ENCODE results near the gene TAF5L.
"Not testable (repeated sequence)": the region's sequence is repeated elsewhere in the genome, so short reads cannot be mapped to it uniquely, and the experiment has no call there.

TAF5L gene

GRCh38 chr1:229623838-229624237 is 2.1 kb downstream of the TAF5L start:
- Histone ChIP-seq H3K4me1 (ENCODE audit: control insufficient read depth, insufficient read depth, low read length) (peaks cover 14% of the 10 kb centered on the region), H3K9ac (ENCODE audit: low read depth, low read length) (no peak overlapping the region), H3K4me3 (ENCODE audit: low read depth, low read length) (no peak overlapping the region; the same call in 1 of the 2 replicates)

GRCh38 chr1:229623225-229623624 is 2.7 kb downstream of the TAF5L start:
- no peaks in the 10 kb centered on the region for H3K27me3 ChIP-seq (ENCODE audit: control insufficient read depth, insufficient read depth, low read length)
- no peak overlapping the region for H3K27ac ChIP-seq (ENCODE audit: low read depth, low read length)
- H3K4me1 ChIP-seq (ENCODE audit: control insufficient read depth, insufficient read depth, low read length): peaks cover 14% of the 10 kb centered on the region
- no peaks in the 10 kb centered on the region for H3K9me3 ChIP-seq (ENCODE audit: control insufficient read depth, insufficient read depth, low read length)
- 0 out of 2 replicates have a peak, but pooled peaks cover under 1% of the 10 kb centered on the region for H3K36me3 ChIP-seq (ENCODE audit: control insufficient read depth, insufficient read depth, low read length)
- no peak overlapping the region for H3K4me3 ChIP-seq (ENCODE audit: low read depth, low read length)
- no peak overlapping the region for H3K9ac ChIP-seq (ENCODE audit: low read depth, low read length)

More at GRCh38 chr1:229623838-229624237, 2.1 kb downstream of the TAF5L start:
- no peak overlapping the region for H3K27ac ChIP-seq (ENCODE audit: low read depth, low read length)
- H3K36me3 ChIP-seq (ENCODE audit: control insufficient read depth, insufficient read depth, low read length): peaks cover 6% of the 10 kb centered on the region; the same call in 1 of the 2 replicates
- no peaks in the 10 kb centered on the region for H3K27me3 ChIP-seq (ENCODE audit: control insufficient read depth, insufficient read depth, low read length)
- no peaks in the 10 kb centered on the region for H3K9me3 ChIP-seq (ENCODE audit: control insufficient read depth, insufficient read depth, low read length)

- not testable (repeated sequence) for H3K27ac ChIP-seq (ENCODE audit: low read depth, low read length); H3K36me3 ChIP-seq (ENCODE audit: control insufficient read depth, insufficient read depth, low read length); H3K4me3 ChIP-seq (ENCODE audit: low read depth, low read length); H3K27me3 ChIP-seq (ENCODE audit: control insufficient read depth, insufficient read depth, low read length); H3K9ac ChIP-seq (ENCODE audit: low read depth, low read length); H3K9me3 ChIP-seq (ENCODE audit: control insufficient read depth, insufficient read depth, low read length)
- peaks cover 14% of the 10 kb centered on the region for H3K4me1 ChIP-seq (ENCODE audit: control insufficient read depth, insufficient read depth, low read length)
Observed at GRCh38 chr1:229622641-229623120, 3.2 kb downstream of the TAF5L start.

GRCh38 chr1:229621663-229622062 is 4.3 kb downstream of the TAF5L start:
- no peak overlapping the region for H3K9ac ChIP-seq (ENCODE audit: low read depth, low read length)
- H3K4me1 ChIP-seq (ENCODE audit: control insufficient read depth, insufficient read depth, low read length): peaks cover 14% of the 10 kb centered on the region
- no peak overlapping the region for H3K4me3 ChIP-seq (ENCODE audit: low read depth, low read length)
- no peaks in the 10 kb centered on the region for H3K27me3 ChIP-seq (ENCODE audit: control insufficient read depth, insufficient read depth, low read length)
- H3K36me3 ChIP-seq (ENCODE audit: control insufficient read depth, insufficient read depth, low read length): no peaks in the 10 kb centered on the region
- H3K9me3 ChIP-seq (ENCODE audit: control insufficient read depth, insufficient read depth, low read length): no peaks in the 10 kb centered on the region
- H3K27ac ChIP-seq (ENCODE audit: low read depth, low read length): no peak overlapping the region

GRCh38 chr1:229620876-229621275 is 5.0 kb downstream of the TAF5L start:
- Histone ChIP-seq H3K4me3 (ENCODE audit: low read depth, low read length) (no peak overlapping the region), H3K4me1 (ENCODE audit: control insufficient read depth, insufficient read depth, low read length) (peaks cover 14% of the 10 kb centered on the region), H3K27me3 (ENCODE audit: control insufficient read depth, insufficient read depth, low read length) (no peaks in the 10 kb centered on the region), H3K9ac (ENCODE audit: low read depth, low read length) (no peak overlapping the region), H3K36me3 (ENCODE audit: control insufficient read depth, insufficient read depth, low read length) (no peaks in the 10 kb centered on the region), H3K9me3 (ENCODE audit: control insufficient read depth, insufficient read depth, low read length) (no peaks in the 10 kb centered on the region), H3K27ac (ENCODE audit: low read depth, low read length) (no peak overlapping the region)

- no peaks in the 10 kb centered on the region for H3K9me3 ChIP-seq (ENCODE audit: control insufficient read depth, insufficient read depth, low read length)
- H3K9ac ChIP-seq (ENCODE audit: low read depth, low read length): no peak overlapping the region
- no peaks in the 10 kb centered on the region for H3K36me3 ChIP-seq (ENCODE audit: control insufficient read depth, insufficient read depth, low read length)
- H3K27ac ChIP-seq (ENCODE audit: low read depth, low read length): no peak overlapping the region
- no peak overlapping the region for H3K4me3 ChIP-seq (ENCODE audit: low read depth, low read length)
- H3K4me1 ChIP-seq (ENCODE audit: control insufficient read depth, insufficient read depth, low read length): peaks cover 13% of the 10 kb centered on the region
- no peaks in the 10 kb centered on the region for H3K27me3 ChIP-seq (ENCODE audit: control insufficient read depth, insufficient read depth, low read length)
Observed at GRCh38 chr1:229619614-229620013, 6.3 kb downstream of the TAF5L start.

- Histone ChIP-seq H3K36me3 (ENCODE audit: control insufficient read depth, insufficient read depth, low read length) (peaks cover 5% of the 10 kb centered on the region), H3K9ac (ENCODE audit: low read depth, low read length) (no peak overlapping the region), H3K4me3 (ENCODE audit: low read depth, low read length) (no peak overlapping the region), H3K4me1 (ENCODE audit: control insufficient read depth, insufficient read depth, low read length) (peaks cover 7% of the 10 kb centered on the region), H3K27me3 (ENCODE audit: control insufficient read depth, insufficient read depth, low read length) (no peaks in the 10 kb centered on the region), H3K9me3 (ENCODE audit: control insufficient read depth, insufficient read depth, low read length) (no peaks in the 10 kb centered on the region), H3K27ac (ENCODE audit: low read depth, low read length) (no peak overlapping the region)
Observed at GRCh38 chr1:229619002-229619401, 6.9 kb downstream of the TAF5L start.

- Histone ChIP-seq H3K9me3 (ENCODE audit: control insufficient read depth, insufficient read depth, low read length) (no peaks in the 10 kb centered on the region), H3K9ac (ENCODE audit: low read depth, low read length) (no peak overlapping the region), H3K27me3 (ENCODE audit: control insufficient read depth, insufficient read depth, low read length) (no peaks in the 10 kb centered on the region), H3K4me1 (ENCODE audit: control insufficient read depth, insufficient read depth, low read length) (no peaks in the 10 kb centered on the region; the same call in 1 of the 2 replicates), H3K4me3 (ENCODE audit: low read depth, low read length) (no peak overlapping the region), H3K36me3 (ENCODE audit: control insufficient read depth, insufficient read depth, low read length) (peaks cover 12% of the 10 kb centered on the region), H3K27ac (ENCODE audit: low read depth, low read length) (no peak overlapping the region)
Observed at GRCh38 chr1:229617351-229618100, 8.4 kb downstream of the TAF5L start.

- no peaks in the 10 kb centered on the region for H3K27me3 ChIP-seq (ENCODE audit: control insufficient read depth, insufficient read depth, low read length)
- peaks cover 38% of the 10 kb centered on the region for H3K36me3 ChIP-seq (ENCODE audit: control insufficient read depth, insufficient read depth, low read length)
- no peak overlapping the region for H3K27ac ChIP-seq (ENCODE audit: low read depth, low read length)
- no peak overlapping the region for H3K9ac ChIP-seq (ENCODE audit: low read depth, low read length)
- no peaks in the 10 kb centered on the region for H3K9me3 ChIP-seq (ENCODE audit: control insufficient read depth, insufficient read depth, low read length)
- no peaks in the 10 kb centered on the region; the same call in 1 of the 2 replicates for H3K4me1 ChIP-seq (ENCODE audit: control insufficient read depth, insufficient read depth, low read length)
- no peak overlapping the region for H3K4me3 ChIP-seq (ENCODE audit: low read depth, low read length)
Observed at GRCh38 chr1:229614701-229615100, 11.2 kb downstream of the TAF5L start.

GRCh38 chr1:229613938-229614337 is 12.0 kb downstream of the TAF5L start:
- Histone ChIP-seq H3K36me3 (ENCODE audit: control insufficient read depth, insufficient read depth, low read length) (peaks cover 45% of the 10 kb centered on the region), H3K4me1 (ENCODE audit: control insufficient read depth, insufficient read depth, low read length) (no peaks in the 10 kb centered on the region; the same call in 1 of the 2 replicates), H3K27ac (ENCODE audit: low read depth, low read length) (no peak overlapping the region), H3K9ac (ENCODE audit: low read depth, low read length) (no peak overlapping the region), H3K27me3 (ENCODE audit: control insufficient read depth, insufficient read depth, low read length) (no peaks in the 10 kb centered on the region), H3K4me3 (ENCODE audit: low read depth, low read length) (no peak overlapping the region), H3K9me3 (ENCODE audit: control insufficient read depth, insufficient read depth, low read length) (no peaks in the 10 kb centered on the region)

GRCh38 chr1:229608590-229608989 is 17.3 kb downstream of the TAF5L start:
- no peak overlapping the region for H3K4me3 ChIP-seq (ENCODE audit: low read depth, low read length)
- H3K9me3 ChIP-seq (ENCODE audit: control insufficient read depth, insufficient read depth, low read length): no peaks in the 10 kb centered on the region
- H3K27ac ChIP-seq (ENCODE audit: low read depth, low read length): no peak overlapping the region
- peaks cover 9% of the 10 kb centered on the region for H3K4me1 ChIP-seq (ENCODE audit: control insufficient read depth, insufficient read depth, low read length)
- peaks cover 78% of the 10 kb centered on the region for H3K36me3 ChIP-seq (ENCODE audit: control insufficient read depth, insufficient read depth, low read length)
- H3K27me3 ChIP-seq (ENCODE audit: control insufficient read depth, insufficient read depth, low read length): no peaks in the 10 kb centered on the region
- no peak overlapping the region for H3K9ac ChIP-seq (ENCODE audit: low read depth, low read length)
